Prostate gland (tissue), 2 donors: Measurements from ENCODE around the gene DZANK1. TPM values are rescaled to one million over a fixed set of nuclear protein-coding genes. Genes with fewer than 3 reads are reported as not detected.

Source experiments
- DNase-seq: peaks from one replicate; pipeline ENCODE4 v3.0.0-alpha.2; 2019; ENCODE audit warnings: low spot score
- H3K27ac ChIP-seq, 2 donors: fragments of 200-600 bp; sonication (generic); 2 replicates each; pipeline ENCODE4 v1.5.1; 2017 to 2019
- H3K27me3 ChIP-seq: fragments of 200-600 bp; sonication (generic); replicated peaks from 2 replicates; pipeline ENCODE4 v1.5.1; 2019; ENCODE audit not compliant: insufficient read depth
- H3K36me3 ChIP-seq, 2 donors: fragments of 200-600 bp; sonication (generic); 1 replicate in 1 of 2; 2 replicates in 1 of 2; pipeline versions ENCODE4 v1.5.1 to v1.8.1; 2017 to 2019
- H3K4me1 ChIP-seq: fragments of 200-600 bp; sonication (generic); replicated peaks from 2 replicates; pipeline ENCODE4 v1.5.1; 2019
- H3K4me3 ChIP-seq, 2 donors: fragments of 200-600 bp; sonication (generic); 2 replicates each; pipeline ENCODE4 v1.5.1; 2017 to 2019
- H3K9me3 ChIP-seq: fragments of 200-600 bp; sonication (generic); 2 replicates; pipeline ENCODE4 v1.5.1; 2017
- POLR2A ChIP-seq: fragments of 450-650 bp; IDR thresholded peaks from one replicate; pipeline ENCODE4 v1.6.1; 2016; ENCODE audit warnings: antibody characterized with exemption, mild to moderate bottlenecking
- POLR2AphosphoS5 ChIP-seq: sonication (generic); formaldehyde crosslinking; IDR thresholded peaks from one replicate; pipeline ENCODE4 v1.6.1; 2017; ENCODE audit warnings: antibody characterized with exemption
- WGBS: methylation state at CpG from one replicate; pipeline ENCODE4 v1.1.5; 2018; 5-methylcytosine and 5-hydroxymethylcytosine counted together
- intact Hi-C: fragments of 100-400 bp; cut with DNase I; formaldehyde crosslinking; loops from one replicate; pipeline ENCODE4 v1.14.2; 2022
- total RNA-seq, 2 donors: library from RNA; depleted of rRNA; stranded (reverse); fragments of >200 nt; gene quantifications; one replicate each; pipeline ENCODE4 v1.1.0, GENCODE V29; 2016
- TF ChIP-seq, protein P1 (sequence below), 4 experiments: fragments of 200-600 bp in 2 of 4; fragments of 450-650 bp in 2 of 4; sonication (generic) in 2 of 4; IDR thresholded peaks; 1 replicate in 3 of 4; 2 replicates in 1 of 4; pipeline ENCODE4 v1.5.1; 2016 to 2019; ENCODE audit warnings: antibody characterized with exemption in 4 of 4, mild to moderate bottlenecking in 2 of 4, moderate library complexity in 2 of 4

DZANK1 gene
- total RNA-seq, 2 donors from 2014 or later: 2.0 to 7.1 TPM

DNA sequence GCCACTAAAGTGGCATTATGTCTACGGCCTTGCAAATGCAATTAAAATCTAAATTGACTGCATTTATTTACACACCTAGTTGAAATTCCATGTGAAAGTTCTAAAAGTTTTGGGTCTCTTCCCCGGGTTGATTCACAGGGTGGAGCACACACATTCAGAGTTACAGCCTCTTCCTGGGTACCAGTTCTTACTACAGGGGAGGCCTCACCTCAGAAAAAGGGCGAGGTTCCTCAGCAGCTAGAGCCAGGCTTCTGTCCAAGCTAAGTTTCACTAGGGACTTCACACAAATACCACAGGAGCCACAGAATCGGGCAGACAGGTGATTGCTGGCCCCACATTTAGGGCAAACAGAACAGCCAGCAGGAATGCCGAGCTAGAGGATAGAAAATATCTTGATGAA, 52.7 kb downstream of the DZANK1 start:
- DNase-seq: no peak
- TF ChIP-seq, protein P1, sequence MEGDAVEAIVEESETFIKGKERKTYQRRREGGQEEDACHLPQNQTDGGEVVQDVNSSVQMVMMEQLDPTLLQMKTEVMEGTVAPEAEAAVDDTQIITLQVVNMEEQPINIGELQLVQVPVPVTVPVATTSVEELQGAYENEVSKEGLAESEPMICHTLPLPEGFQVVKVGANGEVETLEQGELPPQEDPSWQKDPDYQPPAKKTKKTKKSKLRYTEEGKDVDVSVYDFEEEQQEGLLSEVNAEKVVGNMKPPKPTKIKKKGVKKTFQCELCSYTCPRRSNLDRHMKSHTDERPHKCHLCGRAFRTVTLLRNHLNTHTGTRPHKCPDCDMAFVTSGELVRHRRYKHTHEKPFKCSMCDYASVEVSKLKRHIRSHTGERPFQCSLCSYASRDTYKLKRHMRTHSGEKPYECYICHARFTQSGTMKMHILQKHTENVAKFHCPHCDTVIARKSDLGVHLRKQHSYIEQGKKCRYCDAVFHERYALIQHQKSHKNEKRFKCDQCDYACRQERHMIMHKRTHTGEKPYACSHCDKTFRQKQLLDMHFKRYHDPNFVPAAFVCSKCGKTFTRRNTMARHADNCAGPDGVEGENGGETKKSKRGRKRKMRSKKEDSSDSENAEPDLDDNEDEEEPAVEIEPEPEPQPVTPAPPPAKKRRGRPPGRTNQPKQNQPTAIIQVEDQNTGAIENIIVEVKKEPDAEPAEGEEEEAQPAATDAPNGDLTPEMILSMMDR (IDR thresholded peaks at IDR 0.05): no peak
- TF ChIP-seq POLR2AphosphoS5: no peak
- no peak for TF ChIP-seq POLR2A
- Histone ChIP-seq H3K27ac (no peak overlapping the region), H3K4me3 (no peak overlapping the region), H3K9me3 (no peaks in the 10 kb centered on the region), H3K36me3 (no peaks in the 10 kb centered on the region), H3K4me1 (no peaks in the 10 kb centered on the region), H3K27me3 (no peaks in the 10 kb centered on the region)
- 74% methylated on average over 5 of the region's 5 CpGs for WGBS
- intact Hi-C loops: no loop called here

DNA sequence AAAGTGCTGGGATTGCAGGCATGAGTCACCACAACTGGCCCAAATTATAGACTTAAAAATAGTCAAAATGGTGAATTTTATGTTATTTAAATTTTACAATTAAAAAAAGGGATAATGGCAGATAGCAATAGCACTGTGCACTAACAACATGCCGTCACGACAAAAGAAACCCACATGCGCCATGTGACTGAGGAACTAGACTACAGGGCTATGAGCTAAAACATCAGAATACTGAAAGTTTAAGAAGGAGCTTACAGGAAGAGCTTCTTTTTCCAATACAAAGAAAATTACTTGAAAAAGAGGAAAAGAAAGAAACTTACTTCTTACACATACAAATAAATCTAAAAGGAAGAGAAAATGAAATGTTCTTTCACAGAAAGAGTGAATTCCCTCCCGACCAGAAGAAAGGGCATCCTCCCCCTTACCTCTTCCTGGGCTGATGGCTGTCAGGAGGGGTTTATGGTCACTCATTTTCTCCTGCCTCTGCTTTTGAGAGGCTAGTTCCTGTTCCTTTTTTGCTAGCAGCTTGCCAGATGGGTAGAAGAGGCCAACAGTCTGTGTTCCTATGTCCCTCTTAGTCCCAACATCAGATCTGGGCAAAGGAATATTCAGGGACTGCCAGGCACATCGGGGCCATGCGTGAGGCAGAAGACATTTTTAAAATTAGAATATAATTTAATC, 54.5 kb downstream of the DZANK1 start:
- Histone ChIP-seq H3K4me1 (no peaks in the 10 kb centered on the region), H3K27ac (no peak overlapping the region), H3K36me3 (no peaks in the 10 kb centered on the region)

DNA sequence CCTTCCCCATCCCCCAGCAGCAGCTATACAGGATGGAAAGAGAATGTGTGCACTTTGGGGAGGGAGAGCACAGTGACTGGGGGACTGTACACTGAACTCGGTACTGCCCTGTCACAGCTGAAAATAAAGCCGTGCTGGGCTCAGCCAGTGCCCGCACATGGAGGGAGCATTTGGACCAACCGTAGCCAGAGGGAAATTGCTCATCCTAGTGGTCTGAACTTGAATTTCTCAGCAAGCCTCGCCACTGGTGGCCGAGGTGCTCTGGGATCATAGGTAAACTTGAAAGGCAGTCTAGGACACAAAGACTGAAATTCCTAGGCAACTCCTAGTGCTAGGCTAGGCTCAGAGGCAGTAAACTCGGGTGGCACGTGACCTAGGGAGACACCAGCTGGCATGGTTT, 61.0 kb downstream of the DZANK1 start:
- intact Hi-C loops: no loop called here
- Histone ChIP-seq H3K27me3 (no peaks in the 10 kb centered on the region), H3K36me3 (no peaks in the 10 kb centered on the region), H3K4me3 (no peak overlapping the region), H3K9me3 (no peaks in the 10 kb centered on the region), H3K4me1 (no peaks in the 10 kb centered on the region), H3K27ac (no peak overlapping the region)
- TF ChIP-seq POLR2A: no peak
- TF ChIP-seq POLR2AphosphoS5: no peak
- TF ChIP-seq, protein P1 (IDR thresholded peaks at IDR 0.05): no peak
- 94% methylated on average over 8 of the region's 8 CpGs for whole genome bisulfite sequencing
- no peak for DNase-seq

More for the DNA sequence above, 54.5 kb downstream of the DZANK1 start:
- intact Hi-C loops: no loop called here
- TF ChIP-seq, protein P1 (IDR thresholded peaks at IDR 0.05): no peak
- TF ChIP-seq POLR2AphosphoS5 (no peak), POLR2A (no peak)
- WGBS: 79% methylated on average over 6 of the region's 6 CpGs
- no peaks in the 10 kb centered on the region for H3K9me3 ChIP-seq
- no peak for DNase-seq
- H3K27me3 ChIP-seq: no peaks in the 10 kb centered on the region
- no peak overlapping the region for H3K4me3 ChIP-seq

DNA sequence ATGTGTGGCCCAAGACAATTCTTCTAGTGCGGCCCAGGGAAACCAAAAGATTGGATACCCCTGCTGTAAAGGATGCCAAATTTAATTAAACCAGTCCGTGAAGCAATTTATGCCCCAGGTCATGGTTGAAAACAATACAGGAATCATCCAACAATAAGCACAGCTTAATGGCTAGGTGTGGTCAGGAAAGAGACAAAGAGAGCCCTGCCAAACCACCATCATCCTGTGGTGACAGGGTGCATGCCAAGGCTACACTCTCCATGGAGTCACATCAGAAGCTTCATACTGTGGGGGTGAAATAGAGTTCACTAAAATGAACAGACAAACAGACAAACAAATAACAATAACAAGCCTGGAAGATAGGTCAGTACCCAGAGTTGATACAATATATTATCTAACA, 62.7 kb downstream of the DZANK1 start:
- intact Hi-C loops: no loop called here
- Histone ChIP-seq H3K27ac (no peak overlapping the region), H3K27me3 (no peaks in the 10 kb centered on the region), H3K9me3 (no peaks in the 10 kb centered on the region), H3K4me1 (no peaks in the 10 kb centered on the region), H3K4me3 (no peak overlapping the region), H3K36me3 (no peaks in the 10 kb centered on the region)
- TF ChIP-seq, protein P1 (IDR thresholded peaks at IDR 0.05): no peak
- TF ChIP-seq POLR2AphosphoS5 (no peak), POLR2A (no peak)
- 71% methylated on average over 2 of the region's 2 CpGs for WGBS
- DNase-seq: no peak

DNA sequence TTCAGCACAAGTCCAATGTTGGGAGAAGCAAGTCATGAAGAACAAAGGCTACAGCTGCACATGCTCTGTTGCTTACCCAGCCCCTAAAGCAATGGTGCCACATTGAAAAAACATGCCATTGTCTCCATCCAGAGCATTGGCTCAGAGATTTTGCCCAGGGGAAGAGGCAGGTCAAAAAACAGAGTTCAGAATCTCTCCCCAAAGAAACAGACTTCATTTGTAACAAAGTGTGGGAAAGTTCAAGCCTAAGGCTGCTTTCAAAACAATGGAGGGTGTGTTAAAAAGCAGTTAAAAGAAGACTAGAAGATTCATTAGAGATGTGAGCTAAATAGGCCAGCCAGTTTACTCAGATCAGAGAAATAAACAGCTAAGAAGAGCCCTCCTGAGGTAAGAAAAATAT, 63.6 kb downstream of the DZANK1 start:
- no peak for DNase-seq
- Histone ChIP-seq H3K36me3 (no peaks in the 10 kb centered on the region), H3K27ac (no peak overlapping the region), H3K9me3 (no peaks in the 10 kb centered on the region), H3K27me3 (no peaks in the 10 kb centered on the region), H3K4me1 (no peaks in the 10 kb centered on the region), H3K4me3 (no peak overlapping the region)
- TF ChIP-seq POLR2A (no peak), POLR2AphosphoS5 (no peak)
- TF ChIP-seq, protein P1 (IDR thresholded peaks at IDR 0.05): no peak
- intact Hi-C loops: no loop called here
